Stimulated activated CD4-positive, alpha-beta T cell treated with anti-CD3 and anti-CD28 coated beads, TNF-alpha, amount 100 ng/mL, for 1 hour (primary cell): ENCODE data around the gene CDC42BPA.

Source experiments
- DNase-seq, 3 donors: peaks; one replicate each; pipeline ENCODE4 v3.0.0-alpha.2; 2020; ENCODE audit warnings: low read depth in 3 of 3, low spot score in 1 of 3

Gene CDC42BPA

DNA sequence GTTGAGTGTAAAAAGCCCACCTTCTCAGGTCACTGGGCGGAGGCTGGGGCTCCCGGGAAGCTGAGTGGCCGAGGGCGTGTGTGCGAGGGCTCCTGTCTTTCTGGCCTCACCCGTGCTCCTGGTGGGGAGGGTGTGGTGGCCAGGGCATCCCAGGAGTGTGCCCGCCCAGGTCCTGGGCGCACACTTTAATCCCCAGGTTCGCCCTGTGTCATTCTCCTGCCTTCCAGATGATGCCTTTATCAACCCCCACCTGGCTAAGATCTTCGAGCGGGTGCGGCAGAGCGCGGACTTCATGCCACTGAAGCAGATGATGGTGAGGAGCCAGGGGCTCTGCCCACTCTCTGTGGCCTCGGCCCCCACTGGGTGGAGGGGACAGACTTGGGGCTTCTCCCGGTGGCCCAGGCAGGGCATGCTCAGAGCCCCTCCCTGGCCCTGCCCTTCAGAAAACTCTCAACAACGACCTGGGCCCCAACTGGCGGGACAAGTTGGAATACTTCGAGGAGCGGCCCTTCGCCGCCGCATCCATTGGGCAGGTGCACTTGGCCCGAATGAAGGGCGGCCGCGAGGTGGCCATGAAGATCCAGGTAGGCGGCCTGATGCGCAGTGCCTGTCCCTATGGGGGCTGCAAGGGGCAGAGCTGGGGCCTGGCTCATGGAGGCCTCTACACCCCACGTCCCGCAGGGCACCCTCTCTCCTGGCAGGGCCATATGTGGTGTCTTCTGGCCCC is 335.7 kb downstream of the CDC42BPA start:
- no peak for DNase-seq

DNA sequence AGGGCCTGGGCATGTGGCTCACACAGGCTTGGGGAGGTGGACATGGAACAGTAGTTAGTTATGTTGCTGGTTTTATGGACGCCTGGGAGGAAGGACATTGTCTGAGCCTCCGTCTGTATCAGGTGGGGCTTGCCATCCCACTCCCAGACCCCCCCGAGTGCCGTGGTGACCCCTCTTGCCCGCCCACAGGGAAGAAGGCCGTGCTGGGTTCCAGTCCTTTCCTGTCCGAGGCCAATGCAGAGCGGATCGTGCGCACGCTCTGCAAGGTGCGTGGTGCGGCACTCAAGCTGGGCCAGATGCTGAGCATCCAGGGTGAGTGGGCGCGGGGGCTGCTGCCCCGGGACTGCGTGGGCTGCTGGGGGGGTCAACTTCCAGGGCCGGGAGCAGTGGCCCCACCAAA is 336.5 kb downstream of the CDC42BPA start:
- DNase-seq, result no peak

- no peak for DNase-seq
Measured at GRCh38 chr1:226981386-226981817, 336.9 kb downstream of the CDC42BPA start.

GRCh38 chr1:226980565-226981385 is 337.5 kb downstream of the CDC42BPA start:
- DNase-seq, result no peak

- DNase-seq, result no peak
Measured at GRCh38 chr1:226980122-226980560, 338.2 kb downstream of the CDC42BPA start.

GRCh38 chr1:226979517-226980121 is 338.7 kb downstream of the CDC42BPA start:
- DNase-seq, result no peak

GRCh38 chr1:226979115-226979516 is 339.2 kb downstream of the CDC42BPA start:
- no peak for DNase-seq

DNA sequence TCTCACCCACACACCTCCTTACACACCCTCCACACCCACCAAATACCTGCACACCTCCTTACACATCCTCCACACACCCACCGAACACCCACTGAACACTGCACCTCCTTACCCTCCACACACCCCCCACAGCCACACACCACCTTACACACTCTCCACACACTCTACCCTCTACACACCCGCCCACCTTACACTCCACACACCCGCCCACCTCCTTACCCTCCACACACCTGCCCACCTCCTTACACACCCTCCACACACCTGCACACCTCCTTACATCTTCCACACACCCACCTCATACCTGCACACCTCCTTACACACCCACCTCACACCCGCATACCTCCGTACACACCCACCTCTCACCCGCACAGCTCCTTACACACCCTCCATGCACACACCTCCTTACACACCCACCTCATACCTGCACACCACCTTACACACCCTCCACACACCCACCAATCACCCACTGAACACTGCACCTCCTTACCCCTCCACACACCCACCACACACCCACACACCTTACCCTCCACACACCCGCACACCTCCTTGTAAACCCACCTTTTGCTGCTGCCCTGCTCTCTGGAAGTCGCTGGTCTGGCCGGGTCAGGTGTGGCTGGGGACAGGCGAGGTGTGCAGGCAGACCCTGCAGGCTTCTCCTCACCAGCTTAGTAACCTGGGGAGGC is 339.7 kb downstream of the CDC42BPA start:
- no peak for DNase-seq

- DNase-seq, result no peak
Measured at GRCh38 chr1:226977643-226978431, 340.5 kb downstream of the CDC42BPA start.

DNA sequence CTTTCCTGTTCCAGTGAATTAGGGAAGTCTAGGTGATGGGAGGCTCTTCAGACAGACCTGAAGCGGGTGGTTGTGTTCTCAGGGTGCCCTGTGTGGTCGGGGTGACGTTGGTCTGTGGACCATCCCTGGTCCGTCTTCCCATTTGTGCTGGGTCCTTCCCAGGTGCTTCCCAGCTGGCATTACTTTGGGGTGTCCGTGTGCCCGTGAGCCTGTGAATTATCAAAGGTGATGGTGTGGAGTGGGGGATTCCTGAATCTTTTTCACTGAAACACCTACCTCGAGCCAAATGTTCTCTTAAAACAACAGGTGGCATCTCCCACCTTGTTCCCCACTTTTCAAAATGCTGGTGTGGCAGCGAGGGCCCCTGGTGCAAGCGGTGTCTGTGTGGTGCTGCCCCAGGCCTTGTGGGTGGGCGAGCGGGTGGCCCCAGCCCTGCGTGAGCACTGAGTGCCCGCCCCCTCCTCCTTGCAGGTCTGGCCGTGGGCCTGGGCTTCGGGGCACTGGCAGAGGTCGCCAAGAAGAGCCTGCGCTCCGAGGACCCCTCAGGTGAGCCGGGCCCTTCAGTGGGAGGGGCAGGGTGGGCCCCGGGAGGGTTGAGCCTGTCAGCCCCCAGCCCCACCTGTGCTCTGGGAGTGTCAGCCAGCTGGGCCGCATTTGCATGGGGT is 341.2 kb downstream of the CDC42BPA start:
- no peak for DNase-seq

- DNase-seq, result no peak
Measured at GRCh38 chr1:226976276-226976977, 341.9 kb downstream of the CDC42BPA start.

GRCh38 chr1:226975259-226976250 is 342.7 kb downstream of the CDC42BPA start:
- no peak for DNase-seq

- DNase-seq, result no peak
Measured at GRCh38 chr1:226974544-226975258, 343.6 kb downstream of the CDC42BPA start.

GRCh38 chr1:226973898-226974543 is 344.3 kb downstream of the CDC42BPA start:
- DNase-seq, result no peak

GRCh38 chr1:226973371-226973897 is 344.9 kb downstream of the CDC42BPA start:
- no peak for DNase-seq

DNA sequence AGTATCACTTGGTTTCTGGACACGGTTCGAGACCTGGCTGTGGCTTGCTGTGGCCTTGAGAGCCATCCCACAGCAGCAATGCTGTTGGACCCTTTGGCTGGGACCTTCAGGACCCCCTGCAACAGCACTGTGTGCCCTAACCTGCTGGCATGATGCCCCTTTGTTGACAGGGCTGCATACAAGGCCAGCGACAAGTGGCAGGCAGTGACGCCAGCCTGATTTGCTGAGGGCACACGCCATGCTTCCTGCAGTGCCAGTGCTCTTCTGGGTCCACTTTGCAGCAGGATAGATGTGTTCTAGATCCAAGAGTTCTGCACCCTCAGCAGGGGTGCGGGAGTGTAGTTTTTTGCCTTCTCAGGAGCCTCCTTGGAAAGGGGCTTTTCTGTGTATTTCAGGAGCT is 345.4 kb downstream of the CDC42BPA start:
- no peak for DNase-seq

- no peak for DNase-seq
Measured at GRCh38 chr1:226971765-226972164, 346.5 kb downstream of the CDC42BPA start.
